HG02884 (cell line): Measurements from ENCODE around the gene SIRT5.

ENCODE experiments used
- ATAC-seq: cut with Tn5 transposase; IDR thresholded peaks from one replicate; pipeline ENCODE4 v1.9.1; 2021; ENCODE audit warnings: mild to moderate bottlenecking, moderate library complexity; ENCODE audit not compliant: unreplicated experiment

Gene SIRT5

GRCh38 chr6:13629459-13630116 is 55.2 kb downstream of the SIRT5 start:
- no peak for ATAC-seq

GRCh38 chr6:13630499-13630898 is 56.1 kb downstream of the SIRT5 start:
- ATAC-seq, result no peak

- no peak for ATAC-seq
Observed at GRCh38 chr6:13633343-13633742, 58.9 kb downstream of the SIRT5 start.

GRCh38 chr6:13635948-13636658 is 61.7 kb downstream of the SIRT5 start:
- no peak for ATAC-seq

GRCh38 chr6:13638014-13638413 is 63.6 kb downstream of the SIRT5 start:
- ATAC-seq, result no peak

GRCh38 chr6:13638626-13639025 is 64.2 kb downstream of the SIRT5 start:
- no peak for ATAC-seq

GRCh38 chr6:13641315-13641714 is 66.9 kb downstream of the SIRT5 start:
- ATAC-seq, result no peak

- ATAC-seq, result no peak
Observed at GRCh38 chr6:13643125-13643524, 68.7 kb downstream of the SIRT5 start.

GRCh38 chr6:13648850-13649249 is 74.4 kb downstream of the SIRT5 start:
- ATAC-seq, result no peak

GRCh38 chr6:13649393-13649792 is 75.0 kb downstream of the SIRT5 start:
- no peak for ATAC-seq

GRCh38 chr6:13653296-13653695 is 78.9 kb downstream of the SIRT5 start:
- ATAC-seq, result no peak

GRCh38 chr6:13654496-13654895 is 80.1 kb downstream of the SIRT5 start:
- no peak for ATAC-seq

- no peak for ATAC-seq
Observed at GRCh38 chr6:13655700-13656099, 81.3 kb downstream of the SIRT5 start.

- no peak for ATAC-seq
Observed at GRCh38 chr6:13660273-13660672, 85.9 kb downstream of the SIRT5 start.

GRCh38 chr6:13660893-13661292 is 86.5 kb downstream of the SIRT5 start:
- ATAC-seq, result no peak

- ATAC-seq, result no peak
Observed at GRCh38 chr6:13661647-13662046, 87.2 kb downstream of the SIRT5 start.

- no peak for ATAC-seq
Observed at GRCh38 chr6:13662651-13663334, 88.4 kb downstream of the SIRT5 start.

- ATAC-seq, result no peak
Observed at GRCh38 chr6:13663986-13664385, 89.6 kb downstream of the SIRT5 start.
